Activated T-helper 17 cell treated with anti-CD3 and anti-CD28 coated beads, Interleukin-2, amount 50 U/mL, for 72 hours (primary cell): ENCODE data around the gene DNAH17. TPM values are rescaled to one million over a fixed set of nuclear protein-coding genes. Genes with fewer than 3 reads are reported as not detected.
"Not testable (repeated sequence)": the region's sequence is repeated elsewhere in the genome, so short reads cannot be mapped to it uniquely, and the experiment has no call there.

Experiments
- ATAC-seq: fragments of 150-1000 bp; cut with Tn5 transposase; replicated peaks from 2 replicates; pipeline ENCODE4 v1.10.0; 2021; ENCODE audit warnings: mild to moderate bottlenecking, moderate library complexity
- H3K27ac Mint-ChIP-seq: one replicate; pipeline ENCODE4 v1.8.0; 2022; ENCODE audit warnings: mixed read lengths
- H3K27me3 Mint-ChIP-seq: one replicate; pipeline ENCODE4 v1.8.0; 2022; ENCODE audit warnings: mixed read lengths
- H3K36me3 Mint-ChIP-seq: one replicate; pipeline ENCODE4 v1.8.0; 2022; ENCODE audit warnings: low read depth, mild to moderate bottlenecking, mixed read lengths
- H3K4me1 Mint-ChIP-seq: one replicate; pipeline ENCODE4 v1.8.0; 2022; ENCODE audit warnings: mixed read lengths
- H3K4me3 Mint-ChIP-seq: one replicate; pipeline ENCODE4 v1.8.0; 2022; ENCODE audit warnings: mild to moderate bottlenecking, mixed read lengths
- H3K9me3 Mint-ChIP-seq: one replicate; pipeline ENCODE4 v1.8.0; 2022; ENCODE audit warnings: mixed read lengths
- total RNA-seq, 2 donors: library from RNA; stranded (reverse); gene quantifications; one replicate each; pipeline ENCODE4 v1.2.3, GENCODE V29; 2022

Gene DNAH17
- total RNA-seq, 2 donors from 2014 or later = 0.73 to 1.2 TPM

GRCh38 chr17:78515480-78515879 lies 61.7 kb downstream of the DNAH17 start:
- Mint-ChIP-seq H3K4me3 (no peak overlapping the region), H3K27me3 (no peaks in the 10 kb centered on the region), H3K4me1 (no peaks in the 10 kb centered on the region), H3K36me3 (no peaks in the 10 kb centered on the region), H3K27ac (no peak overlapping the region), H3K9me3 (no peaks in the 10 kb centered on the region)
- ATAC-seq = no peak

- Mint-ChIP-seq H3K36me3 (no peaks in the 10 kb centered on the region), H3K4me1 (no peaks in the 10 kb centered on the region), H3K9me3 (no peaks in the 10 kb centered on the region), H3K27ac (no peak overlapping the region), H3K4me3 (no peak overlapping the region), H3K27me3 (no peaks in the 10 kb centered on the region)
- no peak for ATAC-seq
These were observed 62.7 kb downstream of the DNAH17 start for GRCh38 chr17:78514521-78514920.

- H3K4me1 Mint-ChIP-seq = no peaks in the 10 kb centered on the region
- H3K36me3 Mint-ChIP-seq = no peaks in the 10 kb centered on the region
- no peak for ATAC-seq
- H3K4me3 Mint-ChIP-seq = no peak overlapping the region
- H3K27ac Mint-ChIP-seq = no peak overlapping the region
- H3K27me3 Mint-ChIP-seq = no peaks in the 10 kb centered on the region
- H3K9me3 Mint-ChIP-seq = no peaks in the 10 kb centered on the region
These were observed 64.2 kb downstream of the DNAH17 start for GRCh38 chr17:78512976-78513375.

GRCh38 chr17:78510141-78511075 lies 66.8 kb downstream of the DNAH17 start:
- Mint-ChIP-seq H3K36me3 (no peaks in the 10 kb centered on the region), H3K9me3 (no peaks in the 10 kb centered on the region), H3K27ac (no peak overlapping the region), H3K4me1 (no peaks in the 10 kb centered on the region), H3K27me3 (no peaks in the 10 kb centered on the region), H3K4me3 (no peak overlapping the region)
- ATAC-seq = no peak

GRCh38 chr17:78507526-78507925 lies 69.7 kb downstream of the DNAH17 start:
- H3K9me3 Mint-ChIP-seq = no peaks in the 10 kb centered on the region
- H3K4me3 Mint-ChIP-seq = no peak overlapping the region
- H3K27me3 Mint-ChIP-seq = no peaks in the 10 kb centered on the region
- H3K4me1 Mint-ChIP-seq = no peaks in the 10 kb centered on the region
- no peak overlapping the region for H3K27ac Mint-ChIP-seq
- ATAC-seq = no peak
- H3K36me3 Mint-ChIP-seq = no peaks in the 10 kb centered on the region

- ATAC-seq = no peak
These were observed 70.5 kb downstream of the DNAH17 start for GRCh38 chr17:78506454-78507309.

GRCh38 chr17:78504156-78504925 lies 72.9 kb downstream of the DNAH17 start:
- H3K4me3 Mint-ChIP-seq = no peak overlapping the region
- no peak overlapping the region for H3K27ac Mint-ChIP-seq
- ATAC-seq = no peak
- H3K27me3 Mint-ChIP-seq = no peaks in the 10 kb centered on the region
- no peaks in the 10 kb centered on the region for H3K36me3 Mint-ChIP-seq
- H3K4me1 Mint-ChIP-seq = no peaks in the 10 kb centered on the region
- no peaks in the 10 kb centered on the region for H3K9me3 Mint-ChIP-seq

More at GRCh38 chr17:78506454-78507309, 70.5 kb downstream of the DNAH17 start:
- Mint-ChIP-seq H3K4me3 (no peak overlapping the region), H3K27me3 (no peaks in the 10 kb centered on the region), H3K36me3 (no peaks in the 10 kb centered on the region), H3K9me3 (no peaks in the 10 kb centered on the region), H3K27ac (no peak overlapping the region), H3K4me1 (no peaks in the 10 kb centered on the region)

- not testable (repeated sequence) for H3K27me3 Mint-ChIP-seq, H3K4me1 Mint-ChIP-seq, H3K9me3 Mint-ChIP-seq, H3K36me3 Mint-ChIP-seq, H3K4me3 Mint-ChIP-seq, H3K27ac Mint-ChIP-seq, ATAC-seq
These were observed 73.8 kb downstream of the DNAH17 start for GRCh38 chr17:78503388-78503787.

GRCh38 chr17:78502611-78503148 lies 74.5 kb downstream of the DNAH17 start:
- Mint-ChIP-seq H3K9me3 (no peaks in the 10 kb centered on the region), H3K27me3 (no peaks in the 10 kb centered on the region), H3K36me3 (no peaks in the 10 kb centered on the region), H3K27ac (no peak overlapping the region), H3K4me3 (no peak overlapping the region), H3K4me1 (no peaks in the 10 kb centered on the region)
- no peak for ATAC-seq

- no peaks in the 10 kb centered on the region for H3K4me1 Mint-ChIP-seq
- no peak for ATAC-seq
- no peaks in the 10 kb centered on the region for H3K9me3 Mint-ChIP-seq
- H3K27ac Mint-ChIP-seq = no peak overlapping the region
- H3K27me3 Mint-ChIP-seq = no peaks in the 10 kb centered on the region
- H3K4me3 Mint-ChIP-seq = no peak overlapping the region
- no peaks in the 10 kb centered on the region for H3K36me3 Mint-ChIP-seq
These were observed 75.8 kb downstream of the DNAH17 start for GRCh38 chr17:78501241-78502036.

- Mint-ChIP-seq H3K27ac (no peak overlapping the region), H3K9me3 (no peaks in the 10 kb centered on the region), H3K27me3 (no peaks in the 10 kb centered on the region), H3K4me3 (no peak overlapping the region), H3K4me1 (no peaks in the 10 kb centered on the region), H3K36me3 (no peaks in the 10 kb centered on the region)
- ATAC-seq = no peak
These were observed 76.4 kb downstream of the DNAH17 start for GRCh38 chr17:78500806-78501205.

GRCh38 chr17:78499715-78500540 lies 77.3 kb downstream of the DNAH17 start:
- no peaks in the 10 kb centered on the region for H3K36me3 Mint-ChIP-seq
- H3K27ac Mint-ChIP-seq = no peak overlapping the region
- ATAC-seq = no peak
- H3K4me3 Mint-ChIP-seq = no peak overlapping the region
- H3K4me1 Mint-ChIP-seq = no peaks in the 10 kb centered on the region
- no peaks in the 10 kb centered on the region for H3K9me3 Mint-ChIP-seq
- H3K27me3 Mint-ChIP-seq = no peaks in the 10 kb centered on the region

GRCh38 chr17:78498848-78499247 lies 78.3 kb downstream of the DNAH17 start:
- H3K27ac Mint-ChIP-seq = no peak overlapping the region
- no peaks in the 10 kb centered on the region for H3K36me3 Mint-ChIP-seq
- H3K9me3 Mint-ChIP-seq = no peaks in the 10 kb centered on the region
- H3K4me1 Mint-ChIP-seq = no peaks in the 10 kb centered on the region
- no peak overlapping the region for H3K4me3 Mint-ChIP-seq
- ATAC-seq = no peak
- no peaks in the 10 kb centered on the region for H3K27me3 Mint-ChIP-seq
